Measurements from ENCODE around the gene PALLD. TPM values are rescaled to one million over a fixed set of nuclear protein-coding genes. Genes with fewer than 3 reads are reported as not detected.

Gene PALLD
- total RNA-seq, 3 donors from 2014 or later = 112 to 663 (median 150) TPM

GRCh38 chr4:168677879-168678278 is 181.0 kb downstream of the PALLD start:
- TF ChIP-seq CTCF (IDR thresholded peaks at IDR 0.05) = no peak
- Histone ChIP-seq H3K4me3 (no peak overlapping the region), H3K36me3 (ENCODE audit: low read depth) (no peaks in the 10 kb centered on the region), H3K9me3 (no peaks in the 10 kb centered on the region), H3K4me1 (ENCODE audit: low read depth) (no peaks in the 10 kb centered on the region)
- DNase-seq (no peak), ATAC-seq (no peak)
- intact Hi-C loops (cut with DNase I, micrococcal nuclease) = no loop called here

DNA sequence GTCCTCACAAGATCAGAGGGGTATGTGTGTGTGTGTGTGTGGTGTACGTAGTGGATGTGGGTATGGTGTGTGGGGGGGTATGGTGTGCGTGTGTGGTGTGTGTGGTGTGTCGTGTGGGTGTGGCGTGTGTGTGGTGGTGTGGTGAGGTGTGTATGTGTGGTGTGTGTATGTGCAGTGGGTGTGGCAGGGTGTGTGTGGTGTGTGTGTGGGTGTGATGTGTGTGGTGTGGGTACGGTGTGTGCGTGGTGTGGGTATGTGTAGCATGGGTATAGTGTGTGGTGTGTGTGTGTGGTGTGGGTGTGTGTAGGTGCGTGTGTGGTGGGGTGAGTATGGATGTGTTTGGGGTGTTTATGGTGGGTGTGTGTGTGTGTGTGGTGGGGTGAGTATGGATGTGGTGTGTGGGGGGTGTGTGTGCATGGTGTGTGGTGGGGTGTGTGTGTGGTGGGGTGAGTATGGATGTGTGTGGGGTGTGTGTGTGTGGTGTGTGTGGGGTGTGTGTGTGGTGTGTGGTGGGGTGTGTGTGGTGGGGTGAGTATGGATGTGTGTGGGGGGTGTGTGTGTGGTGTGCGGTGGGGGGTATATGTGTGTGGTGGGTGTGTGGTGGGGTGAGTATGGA is 182.0 kb downstream of the PALLD start:
- Histone ChIP-seq H3K4me1 (ENCODE audit: low read depth) (no peaks in the 10 kb centered on the region), H3K9me3 (no peaks in the 10 kb centered on the region), H3K4me3 (no peak overlapping the region), H3K36me3 (ENCODE audit: low read depth) (no peaks in the 10 kb centered on the region)
- TF ChIP-seq CTCF (IDR thresholded peaks at IDR 0.05) = no peak
- DNase-seq = no peak
- peak; percentile 13 for ATAC-seq
- intact Hi-C loops (cut with DNase I, micrococcal nuclease) = no loop called here

DNA sequence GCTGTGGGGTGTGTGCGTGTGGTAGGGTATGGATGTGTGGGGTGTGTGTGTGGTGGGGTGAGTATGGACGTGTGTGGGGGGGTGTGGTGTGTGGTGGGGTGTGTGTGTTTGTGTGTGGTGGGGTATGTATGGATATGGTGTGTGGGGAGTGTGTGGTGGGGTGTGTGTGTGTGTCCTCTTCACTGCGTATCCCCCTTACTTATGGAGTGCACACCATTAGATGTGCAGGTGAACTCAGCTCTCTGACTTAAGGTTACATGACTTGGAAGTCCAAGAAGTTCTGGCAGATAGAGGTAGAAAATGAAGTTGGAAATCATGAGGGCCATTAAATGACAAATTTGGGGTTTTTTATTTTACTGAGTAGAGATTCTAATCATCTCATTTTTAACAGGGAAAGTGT is 182.5 kb downstream of the PALLD start:
- no peaks in the 10 kb centered on the region for H3K9me3 ChIP-seq
- TF ChIP-seq CTCF (IDR thresholded peaks at IDR 0.05) = no peak
- no peaks in the 10 kb centered on the region for H3K4me1 ChIP-seq (ENCODE audit: low read depth)
- H3K4me3 ChIP-seq = no peak overlapping the region
- no peaks in the 10 kb centered on the region for H3K36me3 ChIP-seq (ENCODE audit: low read depth)
- intact Hi-C loops (cut with DNase I, micrococcal nuclease) = no loop called here
- DNase-seq (no peak), ATAC-seq (no peak)

DNA sequence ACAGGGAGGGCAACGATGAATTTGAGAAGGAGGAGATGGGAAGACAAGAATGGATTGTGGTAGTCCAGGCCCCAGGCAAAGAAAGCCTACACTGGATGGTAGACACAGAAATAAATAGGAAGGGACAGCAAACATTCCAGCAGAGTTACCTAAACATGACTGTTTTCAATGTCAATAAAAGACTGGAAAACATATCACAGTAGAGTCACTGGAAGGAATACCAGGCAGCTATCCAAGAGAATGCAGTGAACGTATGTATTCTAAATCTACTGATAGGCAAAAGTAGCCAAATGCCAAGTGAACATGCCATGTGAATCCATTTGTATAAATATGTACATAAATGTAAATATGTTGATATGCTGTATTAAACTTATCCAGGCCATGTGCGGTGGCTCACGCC is 183.0 kb downstream of the PALLD start:
- H3K4me1 ChIP-seq (ENCODE audit: low read depth) = no peaks in the 10 kb centered on the region
- TF ChIP-seq CTCF (IDR thresholded peaks at IDR 0.05) = no peak
- no peaks in the 10 kb centered on the region for H3K36me3 ChIP-seq (ENCODE audit: low read depth)
- H3K9me3 ChIP-seq = no peaks in the 10 kb centered on the region
- DNase-seq = no peak
- intact Hi-C loops (cut with DNase I, micrococcal nuclease) = no loop called here
- ATAC-seq = no peak
- no peak overlapping the region for H3K4me3 ChIP-seq

- Histone ChIP-seq H3K4me1 (ENCODE audit: low read depth) (no peaks in the 10 kb centered on the region), H3K36me3 (ENCODE audit: low read depth) (no peaks in the 10 kb centered on the region), H3K4me3 (no peak overlapping the region), H3K9me3 (no peaks in the 10 kb centered on the region)
- DNase-seq (no peak), ATAC-seq (no peak)
- intact Hi-C loops (cut with DNase I, micrococcal nuclease) = no loop called here
- TF ChIP-seq CTCF (IDR thresholded peaks at IDR 0.05) = no peak
Observed at GRCh38 chr4:168682898-168683500, 186.1 kb downstream of the PALLD start.

Measured in mucosa of descending colon (tissue), 3 donors.